ENCODE measurements around the gene TMEM63A.

DNA sequence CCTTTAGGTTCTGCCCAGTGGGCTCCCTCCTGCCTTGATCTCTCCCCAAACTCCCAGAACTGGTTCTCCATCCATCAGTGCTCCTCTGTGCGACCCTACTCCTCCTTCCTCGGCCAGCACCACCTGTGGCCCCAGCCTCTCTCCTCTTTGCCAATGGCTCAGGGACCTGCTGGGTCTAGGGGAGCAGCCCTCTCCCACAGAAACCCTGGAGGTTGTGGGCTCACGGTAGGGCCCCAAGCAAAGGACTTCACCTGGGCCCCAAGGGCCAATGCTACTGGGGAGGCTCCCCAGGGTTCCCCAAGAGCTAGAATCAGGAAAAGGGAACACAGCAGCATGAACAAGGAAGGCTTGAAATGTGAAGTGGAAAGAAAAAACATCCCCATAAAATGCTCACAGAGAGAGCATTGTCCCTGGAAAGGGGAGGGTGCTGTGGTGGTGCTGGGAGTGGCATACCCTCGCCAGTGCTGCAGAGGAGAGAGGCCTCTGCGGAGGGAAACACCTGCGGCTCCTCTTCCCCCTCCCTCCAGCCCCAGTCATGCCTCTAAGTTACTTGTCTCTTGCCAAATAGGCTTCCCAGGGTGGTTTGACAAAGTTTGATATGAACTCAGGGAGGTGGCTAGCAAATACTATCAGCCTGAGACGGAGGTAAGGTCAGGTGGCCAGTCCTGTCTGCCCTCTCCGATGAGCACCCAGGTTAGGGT lies 2.5 kb downstream of the TMEM63A start:
- TF ChIP-seq, protein P1, sequence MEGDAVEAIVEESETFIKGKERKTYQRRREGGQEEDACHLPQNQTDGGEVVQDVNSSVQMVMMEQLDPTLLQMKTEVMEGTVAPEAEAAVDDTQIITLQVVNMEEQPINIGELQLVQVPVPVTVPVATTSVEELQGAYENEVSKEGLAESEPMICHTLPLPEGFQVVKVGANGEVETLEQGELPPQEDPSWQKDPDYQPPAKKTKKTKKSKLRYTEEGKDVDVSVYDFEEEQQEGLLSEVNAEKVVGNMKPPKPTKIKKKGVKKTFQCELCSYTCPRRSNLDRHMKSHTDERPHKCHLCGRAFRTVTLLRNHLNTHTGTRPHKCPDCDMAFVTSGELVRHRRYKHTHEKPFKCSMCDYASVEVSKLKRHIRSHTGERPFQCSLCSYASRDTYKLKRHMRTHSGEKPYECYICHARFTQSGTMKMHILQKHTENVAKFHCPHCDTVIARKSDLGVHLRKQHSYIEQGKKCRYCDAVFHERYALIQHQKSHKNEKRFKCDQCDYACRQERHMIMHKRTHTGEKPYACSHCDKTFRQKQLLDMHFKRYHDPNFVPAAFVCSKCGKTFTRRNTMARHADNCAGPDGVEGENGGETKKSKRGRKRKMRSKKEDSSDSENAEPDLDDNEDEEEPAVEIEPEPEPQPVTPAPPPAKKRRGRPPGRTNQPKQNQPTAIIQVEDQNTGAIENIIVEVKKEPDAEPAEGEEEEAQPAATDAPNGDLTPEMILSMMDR (IDR thresholded peaks at IDR 0.05): no peak
- TF ChIP-seq POLR2A (IDR thresholded peaks at IDR 0.05): no peak

Measured in uterus (tissue), 2 donors.